Measurements from ENCODE around the gene AUTS2.

GRCh38 chr7:69994218-69994617, 395.9 kb downstream of the AUTS2 start:
- TF ChIP-seq ZNF404 (tag by site-specific recombination; IDR thresholded peaks at IDR 0.05), result no peak
- TF ChIP-seq ZNF221 (tag by site-specific recombination; IDR thresholded peaks at IDR 0.05; ENCODE audit: borderline replicate concordance), result no peak
- TF ChIP-seq ATF2 (tag by site-specific recombination; IDR thresholded peaks at IDR 0.05; ENCODE audit: low read depth), result no peak
- TF ChIP-seq ZNF274 (IDR thresholded peaks at IDR 0.05; ENCODE audit: low read length), result no peak
- no peak for TF ChIP-seq ZNF274 (tag by site-specific recombination; IDR thresholded peaks at IDR 0.05; ENCODE audit: borderline replicate concordance)
- TF ChIP-seq CTCF (tag by site-specific recombination; IDR thresholded peaks at IDR 0.05), result no peak
- no peak for TF ChIP-seq ZNF660 (tag by site-specific recombination; IDR thresholded peaks at IDR 0.05)
- no peak for TF ChIP-seq ZNF16 (tag by site-specific recombination; IDR thresholded peaks at IDR 0.05; ENCODE audit: low read depth)
- TF ChIP-seq ZNF626 (tag by site-specific recombination; IDR thresholded peaks at IDR 0.05), result no peak
- TF ChIP-seq ZNF292 (tag by site-specific recombination; IDR thresholded peaks at IDR 0.05; ENCODE audit: borderline replicate concordance, low read depth), result no peak
- TF ChIP-seq WT1 (tag by site-specific recombination; IDR thresholded peaks at IDR 0.05), result no peak
